Measurements from ENCODE around the gene GRID1.

The GRID1 gene

DNA sequence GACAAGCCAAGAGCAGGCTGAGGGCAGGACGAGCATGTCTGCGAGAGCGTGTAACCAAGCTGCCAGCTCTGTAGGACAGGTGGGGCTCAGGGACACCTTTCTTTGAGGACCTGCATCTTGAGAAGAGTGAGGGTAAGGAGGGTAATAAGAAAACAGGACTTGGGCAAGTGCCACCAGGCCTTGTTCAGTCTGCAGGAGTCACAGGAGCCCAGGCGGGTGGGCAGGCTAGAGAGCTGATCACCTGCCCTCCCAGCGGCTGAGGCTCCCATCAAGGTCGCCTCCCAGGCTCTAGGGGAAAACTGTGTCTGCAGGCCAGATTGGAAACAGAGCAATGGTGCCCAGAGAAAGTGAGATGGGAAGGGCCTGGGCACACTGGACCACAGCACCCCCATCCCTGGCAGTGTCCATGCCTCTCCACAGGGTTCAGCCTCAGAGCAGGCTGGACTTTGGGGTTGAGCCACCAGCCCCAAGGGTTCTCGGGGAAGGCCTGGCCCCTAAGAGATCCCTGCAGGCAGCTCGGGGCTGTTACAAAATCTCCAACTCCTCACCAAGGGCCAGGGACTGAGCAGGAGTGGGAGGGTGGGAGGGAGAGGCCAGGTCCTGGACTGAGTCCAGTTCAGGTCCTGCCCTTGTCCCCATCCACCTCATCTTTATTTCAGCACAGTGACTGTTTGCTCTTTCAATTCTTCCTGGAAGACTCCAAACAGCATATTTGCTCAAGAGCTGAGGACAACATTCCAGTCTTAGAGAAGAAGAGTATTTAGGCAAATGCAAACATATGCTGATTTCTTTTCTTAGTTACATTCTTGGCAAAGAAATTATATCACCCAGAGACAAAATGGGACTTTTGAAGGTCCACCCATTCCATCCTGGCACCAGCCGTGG is 161.9 kb downstream of the GRID1 start:
- DNase-seq = no peak

GRCh38 chr10:86203162-86203905 is 163.3 kb downstream of the GRID1 start:
- DNase-seq = no peak

DNA sequence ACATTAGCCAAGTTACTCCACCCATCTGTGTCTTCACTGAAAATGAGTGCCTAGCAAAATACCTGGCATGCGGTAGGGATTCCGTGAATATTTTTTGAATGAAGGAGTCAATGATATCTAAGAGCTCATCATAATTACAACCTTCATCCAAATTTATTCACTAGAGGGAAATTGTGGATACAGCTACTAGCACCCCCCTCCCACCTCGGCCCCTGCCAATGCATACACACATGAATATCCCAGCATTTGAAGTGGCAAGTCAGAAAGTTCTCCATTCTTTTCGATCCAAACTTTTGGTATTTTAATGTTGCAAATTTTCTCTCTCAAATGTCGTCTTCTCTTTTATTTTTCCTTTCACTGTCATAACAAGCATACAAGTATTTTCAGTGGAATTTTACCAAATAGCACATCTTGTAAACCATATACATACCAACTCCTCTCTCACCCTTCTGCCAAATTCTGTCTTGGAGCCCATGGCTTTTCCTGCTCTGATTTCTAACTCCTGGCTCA is 164.3 kb downstream of the GRID1 start:
- no peak for DNase-seq

DNA sequence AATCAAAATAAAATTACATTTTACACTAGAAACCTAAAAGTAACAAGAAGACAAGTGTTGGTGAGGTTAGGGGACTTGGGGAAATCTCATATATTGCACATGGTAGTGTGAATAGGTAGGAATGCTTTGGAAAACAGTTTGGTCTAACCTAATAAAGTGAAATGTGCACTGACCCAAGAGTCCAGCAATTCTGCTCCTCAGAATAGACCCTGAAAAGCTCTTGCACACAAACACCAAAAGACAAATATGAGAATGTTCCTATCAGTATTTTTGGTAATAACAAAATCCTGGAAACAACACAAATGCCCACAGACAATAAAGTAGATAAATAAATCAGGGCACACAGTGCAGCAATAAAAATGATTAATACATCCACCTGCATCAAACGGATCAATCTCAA is 165.7 kb downstream of the GRID1 start:
- no peak for DNase-seq

- DNase-seq = no peak
Measured at GRCh38 chr10:86200269-86200668, 166.3 kb downstream of the GRID1 start.

- no peak for DNase-seq
Measured at GRCh38 chr10:86199041-86199440, 167.6 kb downstream of the GRID1 start.

DNA sequence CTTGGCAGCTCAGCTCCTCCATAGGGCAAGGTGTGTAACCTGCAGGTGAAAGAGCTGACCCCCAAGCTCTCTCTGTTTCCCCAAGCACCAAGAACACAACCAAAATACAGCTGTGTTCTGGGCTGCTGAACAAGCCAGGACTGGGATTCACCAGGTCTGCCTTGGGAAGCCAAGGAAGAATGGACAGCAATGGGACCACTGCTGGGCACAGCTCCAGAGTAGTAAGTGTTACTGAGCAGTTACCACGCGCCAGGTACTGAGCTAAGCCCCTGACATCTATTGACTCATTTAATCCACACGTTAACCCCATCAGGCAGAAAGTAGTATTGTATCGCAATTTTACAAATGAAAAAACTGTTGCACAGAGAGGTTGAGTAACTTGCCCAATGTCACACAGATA is 168.3 kb downstream of the GRID1 start:
- no peak for DNase-seq

DNA sequence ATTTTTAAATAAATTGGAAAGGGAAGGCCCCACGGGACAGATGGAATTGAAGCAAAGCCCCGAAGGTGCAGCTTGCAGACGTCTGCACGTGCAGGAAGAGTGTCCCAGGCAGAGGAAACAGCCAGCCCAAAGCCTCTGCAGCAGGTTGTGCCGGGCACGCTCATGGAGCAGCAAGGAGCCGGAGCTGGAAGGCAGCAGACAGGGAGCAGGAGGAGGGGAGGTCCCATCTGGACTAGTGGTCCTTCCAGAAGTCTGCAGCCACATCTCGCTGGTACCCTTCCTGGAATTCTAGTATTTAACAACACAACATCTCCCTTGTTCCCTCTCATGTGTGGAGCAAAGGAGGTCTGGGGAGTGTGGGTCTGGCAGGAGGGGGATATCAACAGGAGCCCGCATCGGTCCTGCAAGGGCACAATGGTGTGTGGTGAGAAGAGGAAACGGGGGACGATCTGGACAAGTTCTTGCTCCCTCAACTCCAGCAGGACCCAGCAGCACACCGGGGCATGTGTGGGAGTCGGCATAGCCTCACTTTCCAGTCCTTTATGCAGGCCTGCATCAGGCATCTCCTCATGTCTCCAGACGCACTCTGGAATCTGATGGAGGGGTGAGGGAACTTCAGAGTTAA is 169.3 kb downstream of the GRID1 start:
- no peak for DNase-seq

GRCh38 chr10:86195521-86196157 is 171.0 kb downstream of the GRID1 start:
- no peak for DNase-seq

DNA sequence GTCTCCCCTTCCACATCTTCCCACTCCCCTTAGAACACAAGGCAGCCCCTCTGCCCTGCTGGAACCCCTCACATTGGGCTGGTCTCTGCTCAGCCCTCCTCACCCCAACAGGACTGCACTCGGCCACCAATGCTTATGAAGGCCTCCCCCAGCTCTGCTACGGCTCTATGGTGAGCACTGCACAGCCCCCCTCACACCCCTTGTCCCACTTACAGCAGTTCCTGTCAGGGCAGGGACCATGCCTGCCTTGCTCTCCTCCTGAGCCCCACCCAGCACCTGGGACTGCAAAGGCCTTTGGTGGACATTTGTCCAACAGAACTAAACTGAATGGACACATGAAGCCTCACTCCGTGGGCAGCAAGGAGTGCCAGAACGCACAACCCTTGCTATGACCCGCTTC is 171.9 kb downstream of the GRID1 start:
- no peak for DNase-seq

- no peak for DNase-seq
Measured at GRCh38 chr10:86193841-86194240, 172.8 kb downstream of the GRID1 start.

- no peak for DNase-seq
Measured at GRCh38 chr10:86192691-86193090, 173.9 kb downstream of the GRID1 start.

GRCh38 chr10:86192147-86192546 is 174.4 kb downstream of the GRID1 start:
- DNase-seq = no peak

- DNase-seq = no peak
Measured at GRCh38 chr10:86191686-86192085, 174.9 kb downstream of the GRID1 start.

- DNase-seq = no peak
Measured at GRCh38 chr10:86191166-86191565, 175.4 kb downstream of the GRID1 start.

GRCh38 chr10:86190291-86190690 is 176.3 kb downstream of the GRID1 start:
- no peak for DNase-seq

GRCh38 chr10:86189891-86190290 is 176.7 kb downstream of the GRID1 start:
- no peak for DNase-seq

- no peak for DNase-seq
Measured at GRCh38 chr10:86188796-86189558, 177.6 kb downstream of the GRID1 start.

GRCh38 chr10:86188326-86188725 is 178.3 kb downstream of the GRID1 start:
- DNase-seq = no peak

GRCh38 chr10:86187499-86188239 is 178.9 kb downstream of the GRID1 start:
- no peak for DNase-seq

DNA sequence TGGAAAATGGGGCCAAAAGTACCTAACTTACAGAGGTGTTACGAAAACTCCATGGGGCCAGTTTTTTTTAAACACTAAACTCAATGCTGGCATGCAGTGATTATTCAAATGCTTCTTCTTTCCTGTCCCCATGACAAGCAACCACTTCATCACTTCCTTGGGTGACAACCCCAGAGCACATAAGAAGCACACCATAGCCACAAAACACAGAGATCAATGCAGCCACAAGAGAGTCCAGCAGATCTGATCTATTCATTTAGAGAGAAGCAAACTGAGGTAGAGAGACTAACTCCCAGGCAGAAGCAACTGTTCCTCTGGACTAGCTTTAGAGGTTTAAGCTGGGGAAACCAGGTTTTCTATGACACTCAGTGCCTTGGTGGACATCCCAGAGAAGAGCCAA is 180.0 kb downstream of the GRID1 start:
- DNase-seq = no peak

GRCh38 chr10:86182595-86182994 is 184.0 kb downstream of the GRID1 start:
- no peak for DNase-seq

Data from activated CD4-positive, alpha-beta T cell treated with anti-CD3 and anti-CD28 coated beads for 4 hours (primary cell).